DOHH2 (cell line): Measurements from ENCODE around the gene CNNM3.

Experiments
- H3F3A ChIP-seq: fragments of 200-600 bp; sonication (generic), shearing (Covaris generic); 2 replicates; pipeline ENCODE4 v1.6.0; 2016; ENCODE audit warnings: antibody characterized with exemption, mild to moderate bottlenecking; ENCODE audit not compliant: control insufficient read depth, insufficient read depth
- H3K27ac ChIP-seq: fragments of 200-600 bp; sonication (generic); 2 replicates; pipeline ENCODE4 v1.5.1; 2014; ENCODE audit warnings: low read depth, mild to moderate bottlenecking, low read length, moderate library complexity
- H3K27me3 ChIP-seq: fragments of 200-600 bp; sonication (generic); 2 replicates; pipeline ENCODE4 v1.6.1; 2014; ENCODE audit warnings: mild to moderate bottlenecking, low read length, mixed read lengths; ENCODE audit not compliant: control insufficient read depth
- H3K36me3 ChIP-seq: fragments of 200-600 bp; sonication (generic); 2 replicates; pipeline ENCODE4 v1.6.1; 2014; ENCODE audit warnings: mild to moderate bottlenecking, low read length, moderate library complexity, mixed read lengths; ENCODE audit not compliant: control insufficient read depth
- H3K4me1 ChIP-seq: fragments of 200-600 bp; sonication (generic); 2 replicates; pipeline ENCODE4 v1.6.1; 2014; ENCODE audit warnings: mild to moderate bottlenecking, low read length, mixed read lengths; ENCODE audit not compliant: control insufficient read depth
- H3K4me2 ChIP-seq: fragments of 200-600 bp; sonication (generic); 2 replicates; pipeline ENCODE4 v1.6.0; 2014; ENCODE audit warnings: mild to moderate bottlenecking, low read length, moderate library complexity
- H3K4me3 ChIP-seq: fragments of 200-600 bp; sonication (generic); 2 replicates; pipeline ENCODE4 v1.5.1; 2014; ENCODE audit warnings: mild to moderate bottlenecking, low read length, mixed read lengths
- H3K79me2 ChIP-seq: fragments of 200-600 bp; sonication (generic); 2 replicates; pipeline ENCODE4 v1.6.1; 2014; ENCODE audit warnings: mild to moderate bottlenecking, low read length, mixed read lengths; ENCODE audit not compliant: control insufficient read depth
- H3K9me2 ChIP-seq: fragments of 200-600 bp; sonication (generic); replicated peaks from 2 replicates; pipeline ENCODE4 v1.6.1; 2014; ENCODE audit warnings: mild to moderate bottlenecking, low read length, mixed read lengths; ENCODE audit not compliant: control insufficient read depth
- H3K9me3 ChIP-seq: fragments of 200-600 bp; sonication (generic); 2 replicates; pipeline ENCODE4 v1.6.1; 2014; ENCODE audit warnings: antibody characterized with exemption, low read length, mixed read lengths; ENCODE audit not compliant: control insufficient read depth, insufficient read depth
- H4K20me1 ChIP-seq: fragments of 200-600 bp; sonication (generic); 2 replicates; pipeline ENCODE4 v1.6.0; 2014; ENCODE audit warnings: low read depth, mild to moderate bottlenecking, antibody characterized with exemption, low read length, moderate library complexity; ENCODE audit not compliant: control insufficient read depth, insufficient read depth
- EZH2phosphoT487 ChIP-seq: fragments of 200-600 bp; sonication (generic); IDR thresholded peaks from 2 replicates; pipeline ENCODE4 v1.6.1; 2017; ENCODE audit warnings: borderline replicate concordance, mild to moderate bottlenecking, antibody characterized with exemption, low read length, moderate library complexity, mixed read lengths
- TF ChIP-seq, protein P1 (sequence below): fragments of 200-600 bp; sonication (generic); IDR thresholded peaks from one replicate; pipeline ENCODE4 v1.5.1; 2014; ENCODE audit warnings: antibody characterized with exemption, mild to moderate bottlenecking, low read depth, low read length; ENCODE audit not compliant: poor library complexity, severe bottlenecking

Gene CNNM3

DNA sequence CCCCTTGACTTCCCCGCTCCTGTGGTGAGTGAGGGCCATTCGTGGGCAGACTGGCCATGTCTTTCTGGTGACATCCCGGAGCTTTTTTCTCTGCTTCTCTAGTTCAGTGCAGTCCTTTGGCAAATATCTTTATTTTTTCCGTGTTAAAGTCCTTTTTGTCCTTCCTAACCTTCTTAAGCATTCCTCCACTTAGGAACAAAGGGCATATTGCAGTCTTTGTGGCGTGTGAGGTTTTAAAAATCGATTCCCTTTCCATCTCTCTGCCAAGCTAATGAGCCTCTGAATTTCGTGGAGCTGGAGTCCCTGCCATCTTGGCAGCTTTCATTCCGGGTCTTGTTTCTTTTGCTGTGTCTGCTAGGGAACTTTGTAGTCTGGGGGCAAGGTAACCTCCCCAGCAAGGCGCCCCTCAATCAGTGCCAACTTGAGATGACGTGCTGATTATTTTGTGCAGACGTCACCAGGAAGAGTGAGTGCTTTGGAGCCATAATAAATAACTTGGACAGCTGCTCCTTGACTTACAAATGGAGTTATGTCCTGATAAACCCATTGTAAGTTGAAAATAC is 5.1 kb downstream of the CNNM3 start:
- H3K9me2 ChIP-seq: no peaks in the 10 kb centered on the region
- peaks cover 80% of the 10 kb centered on the region for H3K79me2 ChIP-seq
- peaks cover 28% of the 10 kb centered on the region for H4K20me1 ChIP-seq
- no peaks in the 10 kb centered on the region for H3F3A ChIP-seq
- no peak overlapping the region for H3K27ac ChIP-seq
- no peak overlapping the region for H3K4me3 ChIP-seq
- no peaks in the 10 kb centered on the region for H3K9me3 ChIP-seq
- no peaks in the 10 kb centered on the region for H3K27me3 ChIP-seq
- H3K4me1 ChIP-seq: peaks cover 40% of the 10 kb centered on the region
- H3K4me2 ChIP-seq: 0 out of 2 replicates have a peak overlapping the region, but pooled peaks have one; percentile 92
- H3K36me3 ChIP-seq: peaks cover 65% of the 10 kb centered on the region
- no peak for TF ChIP-seq EZH2phosphoT487
- TF ChIP-seq, protein P1, sequence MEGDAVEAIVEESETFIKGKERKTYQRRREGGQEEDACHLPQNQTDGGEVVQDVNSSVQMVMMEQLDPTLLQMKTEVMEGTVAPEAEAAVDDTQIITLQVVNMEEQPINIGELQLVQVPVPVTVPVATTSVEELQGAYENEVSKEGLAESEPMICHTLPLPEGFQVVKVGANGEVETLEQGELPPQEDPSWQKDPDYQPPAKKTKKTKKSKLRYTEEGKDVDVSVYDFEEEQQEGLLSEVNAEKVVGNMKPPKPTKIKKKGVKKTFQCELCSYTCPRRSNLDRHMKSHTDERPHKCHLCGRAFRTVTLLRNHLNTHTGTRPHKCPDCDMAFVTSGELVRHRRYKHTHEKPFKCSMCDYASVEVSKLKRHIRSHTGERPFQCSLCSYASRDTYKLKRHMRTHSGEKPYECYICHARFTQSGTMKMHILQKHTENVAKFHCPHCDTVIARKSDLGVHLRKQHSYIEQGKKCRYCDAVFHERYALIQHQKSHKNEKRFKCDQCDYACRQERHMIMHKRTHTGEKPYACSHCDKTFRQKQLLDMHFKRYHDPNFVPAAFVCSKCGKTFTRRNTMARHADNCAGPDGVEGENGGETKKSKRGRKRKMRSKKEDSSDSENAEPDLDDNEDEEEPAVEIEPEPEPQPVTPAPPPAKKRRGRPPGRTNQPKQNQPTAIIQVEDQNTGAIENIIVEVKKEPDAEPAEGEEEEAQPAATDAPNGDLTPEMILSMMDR: no peak

DNA sequence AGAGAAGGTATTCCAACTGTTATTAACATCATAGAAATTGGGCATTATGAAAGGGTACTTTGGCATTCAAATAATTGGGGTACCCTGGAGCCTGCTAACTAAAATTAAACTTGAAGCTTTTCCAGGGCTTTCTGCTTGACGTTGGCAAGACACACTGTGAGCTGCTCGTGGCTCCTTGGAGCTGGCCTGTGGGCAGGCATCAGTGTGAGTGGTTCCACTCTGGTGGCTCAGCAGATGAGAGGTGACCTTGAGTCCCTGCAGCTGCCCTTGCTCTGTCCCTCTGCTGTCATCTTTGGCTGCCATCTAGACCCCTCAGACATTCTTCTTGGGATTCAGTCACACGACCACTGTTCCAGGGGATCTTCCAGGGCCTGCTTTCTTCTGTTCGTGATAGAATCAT is 6.7 kb downstream of the CNNM3 start:
- no peak overlapping the region for H3K4me2 ChIP-seq
- no peaks in the 10 kb centered on the region for H3K27me3 ChIP-seq
- H3K27ac ChIP-seq: no peak overlapping the region
- no peaks in the 10 kb centered on the region for H3K9me2 ChIP-seq
- H4K20me1 ChIP-seq: peaks cover 22% of the 10 kb centered on the region
- H3K36me3 ChIP-seq: peaks cover 69% of the 10 kb centered on the region
- peaks cover 71% of the 10 kb centered on the region for H3K79me2 ChIP-seq
- H3F3A ChIP-seq: no peaks in the 10 kb centered on the region
- peaks cover 33% of the 10 kb centered on the region for H3K4me1 ChIP-seq
- H3K9me3 ChIP-seq: no peaks in the 10 kb centered on the region
- H3K4me3 ChIP-seq: no peak overlapping the region
- TF ChIP-seq, protein P1: no peak
- no peak for TF ChIP-seq EZH2phosphoT487

DNA sequence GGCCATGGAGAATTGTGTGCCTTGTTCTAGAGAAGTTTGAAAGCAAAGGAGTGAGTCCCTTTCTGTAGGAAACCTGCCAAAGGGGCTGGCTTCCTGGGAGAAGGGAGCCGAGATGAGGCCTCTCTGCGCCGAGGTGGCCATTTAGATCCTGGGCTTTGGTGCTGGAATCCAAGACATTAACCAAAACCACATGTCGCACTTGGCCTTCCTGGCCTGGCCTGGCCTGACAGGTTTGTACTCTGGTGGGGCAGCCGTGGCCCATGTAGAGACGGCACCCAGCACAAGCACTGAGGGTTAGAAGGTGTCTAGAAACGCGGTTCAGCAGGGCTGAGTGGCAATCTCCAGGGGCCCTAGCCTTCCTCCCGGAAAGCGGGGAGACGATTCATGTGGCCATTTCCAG is 7.1 kb downstream of the CNNM3 start:
- H3K4me2 ChIP-seq: no peak overlapping the region
- H3K27ac ChIP-seq: no peak overlapping the region
- TF ChIP-seq EZH2phosphoT487: no peak
- TF ChIP-seq, protein P1: no peak
- peaks cover 18% of the 10 kb centered on the region; the same call in 1 of the 2 replicates for H4K20me1 ChIP-seq
- no peaks in the 10 kb centered on the region for H3K9me3 ChIP-seq
- peaks cover 28% of the 10 kb centered on the region for H3K4me1 ChIP-seq
- H3K9me2 ChIP-seq: no peaks in the 10 kb centered on the region
- H3K79me2 ChIP-seq: peaks cover 67% of the 10 kb centered on the region
- peaks cover 70% of the 10 kb centered on the region for H3K36me3 ChIP-seq
- no peaks in the 10 kb centered on the region for H3K27me3 ChIP-seq
- H3F3A ChIP-seq: no peaks in the 10 kb centered on the region
- H3K4me3 ChIP-seq: no peak overlapping the region
